GM12865 (cell line): ENCODE data around the gene MYH14.

ENCODE experiments used
- DNase-seq: peaks from one replicate; pipeline ENCODE4 v3.0.0; 2010; ENCODE audit warnings: low read depth
- H3K4me3 ChIP-seq: 2 replicates; pipeline ENCODE4 v1.5.1; 2011; ENCODE audit warnings: mild to moderate bottlenecking, low read depth, low read length, control low read depth
- TF ChIP-seq, protein P1 (sequence below): IDR thresholded peaks from 2 replicates; pipeline ENCODE4 v1.5.1; 2011; ENCODE audit warnings: low read length, control low read depth, low read depth, inconsistent platforms; ENCODE audit not compliant: insufficient read depth; ENCODE audit errors: missing control alignments

Gene MYH14

DNA sequence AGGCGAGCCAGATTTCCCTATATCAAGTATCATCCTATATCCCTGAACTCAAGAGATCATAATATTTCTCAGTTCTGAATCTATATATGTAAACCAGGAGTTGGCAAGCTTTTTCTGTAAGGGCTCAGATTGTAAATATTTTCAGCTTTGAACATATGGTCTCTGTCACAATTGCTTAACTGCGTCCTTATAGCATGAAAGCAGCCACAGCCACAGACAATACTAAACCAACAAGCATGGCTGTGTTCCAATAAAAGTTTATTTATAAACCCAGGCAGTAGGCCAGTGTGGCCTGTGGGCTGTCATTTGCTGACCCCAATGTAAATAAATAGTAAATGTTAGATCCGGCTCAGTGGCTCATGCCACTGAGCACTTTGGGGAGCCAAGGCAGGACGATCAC lies 12.2 kb upstream of the MYH14 start:
- TF ChIP-seq, protein P1, sequence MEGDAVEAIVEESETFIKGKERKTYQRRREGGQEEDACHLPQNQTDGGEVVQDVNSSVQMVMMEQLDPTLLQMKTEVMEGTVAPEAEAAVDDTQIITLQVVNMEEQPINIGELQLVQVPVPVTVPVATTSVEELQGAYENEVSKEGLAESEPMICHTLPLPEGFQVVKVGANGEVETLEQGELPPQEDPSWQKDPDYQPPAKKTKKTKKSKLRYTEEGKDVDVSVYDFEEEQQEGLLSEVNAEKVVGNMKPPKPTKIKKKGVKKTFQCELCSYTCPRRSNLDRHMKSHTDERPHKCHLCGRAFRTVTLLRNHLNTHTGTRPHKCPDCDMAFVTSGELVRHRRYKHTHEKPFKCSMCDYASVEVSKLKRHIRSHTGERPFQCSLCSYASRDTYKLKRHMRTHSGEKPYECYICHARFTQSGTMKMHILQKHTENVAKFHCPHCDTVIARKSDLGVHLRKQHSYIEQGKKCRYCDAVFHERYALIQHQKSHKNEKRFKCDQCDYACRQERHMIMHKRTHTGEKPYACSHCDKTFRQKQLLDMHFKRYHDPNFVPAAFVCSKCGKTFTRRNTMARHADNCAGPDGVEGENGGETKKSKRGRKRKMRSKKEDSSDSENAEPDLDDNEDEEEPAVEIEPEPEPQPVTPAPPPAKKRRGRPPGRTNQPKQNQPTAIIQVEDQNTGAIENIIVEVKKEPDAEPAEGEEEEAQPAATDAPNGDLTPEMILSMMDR: no peak
- no peak for DNase-seq
- no peak overlapping the region for H3K4me3 ChIP-seq

DNA sequence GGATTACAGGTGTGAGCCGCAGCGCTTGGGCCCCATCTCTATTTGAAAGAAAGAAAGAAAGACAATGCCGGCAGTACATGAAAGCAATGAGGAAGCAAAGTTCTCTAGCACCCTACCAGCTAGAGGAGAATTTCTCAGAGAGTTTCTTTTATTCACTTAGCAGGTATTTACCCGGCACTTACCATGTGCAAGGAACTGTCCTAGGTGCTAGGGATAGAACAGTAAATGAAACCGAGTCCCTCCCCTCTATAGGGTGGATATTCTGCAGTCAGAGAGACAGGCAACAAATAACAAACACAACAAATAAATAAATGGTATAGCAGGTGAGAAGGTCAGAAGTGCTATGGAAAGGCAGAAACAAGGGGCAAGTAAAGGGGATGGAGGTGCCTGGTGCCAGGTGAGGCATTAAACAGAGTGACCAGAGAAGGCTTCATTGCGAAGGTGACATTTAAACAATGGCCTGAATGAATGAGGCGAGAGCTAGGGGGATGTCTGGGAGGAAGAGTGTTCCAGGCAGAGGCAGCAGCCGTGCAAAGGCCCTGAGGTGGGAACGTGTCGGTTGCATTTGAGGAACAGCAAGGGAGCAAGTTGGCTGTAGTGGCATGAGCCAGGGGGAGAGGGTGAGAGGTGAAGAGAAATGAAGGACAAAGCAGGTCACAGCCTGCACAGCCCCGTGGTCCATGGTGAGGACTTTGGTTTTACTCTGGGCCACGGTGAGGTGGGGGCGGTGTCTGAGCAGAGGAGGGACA lies 10.8 kb upstream of the MYH14 start:
- TF ChIP-seq, protein P1: no peak
- H3K4me3 ChIP-seq: no peak overlapping the region

DNA sequence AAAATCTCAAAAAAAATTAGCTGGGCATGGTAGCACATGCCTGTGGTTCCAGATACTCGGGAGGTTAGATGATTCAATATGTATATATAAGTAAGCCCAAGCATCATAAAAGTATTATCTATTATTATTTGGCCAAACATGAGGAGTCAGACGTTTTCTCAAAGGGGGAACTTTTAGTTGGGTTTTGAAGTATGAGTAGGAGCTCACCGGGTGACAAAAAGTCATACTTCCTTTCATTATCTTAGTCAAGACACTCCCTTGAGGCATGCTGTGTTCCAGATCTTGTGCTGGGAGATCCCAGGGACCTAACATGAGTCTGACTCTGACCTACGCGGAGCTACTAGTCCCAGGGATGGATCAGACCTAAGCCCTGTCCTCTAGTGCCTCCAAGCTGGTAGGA lies 8.2 kb upstream of the MYH14 start:
- DNase-seq: no peak
- TF ChIP-seq, protein P1: no peak

More for the DNA sequence above, 10.8 kb upstream of the MYH14 start:
- no peak for DNase-seq

DNA sequence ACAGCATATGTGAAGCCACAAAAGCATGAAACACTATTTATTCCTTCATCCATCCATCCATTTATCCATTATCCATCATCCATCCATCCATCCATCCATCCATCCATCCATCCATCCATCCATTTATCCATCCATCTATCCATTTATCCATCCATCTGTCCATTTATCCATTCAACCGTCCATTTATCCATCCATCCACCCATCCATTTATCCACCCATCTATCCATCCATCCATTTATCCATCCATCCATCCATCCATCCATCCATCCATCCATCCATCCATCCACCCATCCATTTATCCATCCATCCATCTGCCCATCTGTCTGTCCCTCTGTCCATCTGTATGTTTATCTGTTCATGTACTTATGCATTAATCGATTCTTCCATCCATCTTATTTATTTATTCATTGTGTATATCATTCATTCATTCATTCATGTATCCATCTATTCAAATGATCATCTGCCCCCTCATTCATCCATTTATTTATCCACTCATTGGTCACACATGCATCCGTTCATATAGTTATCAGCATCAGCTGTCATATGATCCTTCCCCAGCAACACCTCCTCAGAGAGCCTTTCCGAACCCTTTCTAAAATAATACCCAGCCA lies 7.0 kb upstream of the MYH14 start:
- TF ChIP-seq, protein P1: no peak
- DNase-seq: no peak
- no peak overlapping the region for H3K4me3 ChIP-seq

More for the DNA sequence above, 8.2 kb upstream of the MYH14 start:
- no peak overlapping the region for H3K4me3 ChIP-seq

DNA sequence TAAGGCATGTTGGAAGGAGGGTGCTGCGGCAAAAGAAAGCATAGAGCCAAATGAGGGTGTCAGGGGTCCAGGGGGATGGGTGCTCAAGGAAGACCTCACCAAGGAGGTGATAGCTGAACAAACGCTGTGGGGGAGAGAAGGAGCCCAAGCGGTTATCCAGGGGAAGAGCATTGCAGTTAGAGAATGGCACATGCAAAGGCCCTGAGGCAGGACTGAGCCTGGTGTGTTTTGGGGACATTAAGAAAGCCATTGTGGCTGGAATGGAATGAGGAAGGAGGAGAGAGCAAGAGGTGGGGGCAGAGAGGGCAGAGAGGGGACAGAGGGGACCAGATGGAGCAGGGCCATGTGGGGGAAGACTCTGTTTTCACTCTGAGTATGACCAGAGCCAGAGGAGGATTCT lies 6.1 kb upstream of the MYH14 start:
- TF ChIP-seq, protein P1: no peak
- H3K4me3 ChIP-seq: no peak overlapping the region
- DNase-seq: no peak

DNA sequence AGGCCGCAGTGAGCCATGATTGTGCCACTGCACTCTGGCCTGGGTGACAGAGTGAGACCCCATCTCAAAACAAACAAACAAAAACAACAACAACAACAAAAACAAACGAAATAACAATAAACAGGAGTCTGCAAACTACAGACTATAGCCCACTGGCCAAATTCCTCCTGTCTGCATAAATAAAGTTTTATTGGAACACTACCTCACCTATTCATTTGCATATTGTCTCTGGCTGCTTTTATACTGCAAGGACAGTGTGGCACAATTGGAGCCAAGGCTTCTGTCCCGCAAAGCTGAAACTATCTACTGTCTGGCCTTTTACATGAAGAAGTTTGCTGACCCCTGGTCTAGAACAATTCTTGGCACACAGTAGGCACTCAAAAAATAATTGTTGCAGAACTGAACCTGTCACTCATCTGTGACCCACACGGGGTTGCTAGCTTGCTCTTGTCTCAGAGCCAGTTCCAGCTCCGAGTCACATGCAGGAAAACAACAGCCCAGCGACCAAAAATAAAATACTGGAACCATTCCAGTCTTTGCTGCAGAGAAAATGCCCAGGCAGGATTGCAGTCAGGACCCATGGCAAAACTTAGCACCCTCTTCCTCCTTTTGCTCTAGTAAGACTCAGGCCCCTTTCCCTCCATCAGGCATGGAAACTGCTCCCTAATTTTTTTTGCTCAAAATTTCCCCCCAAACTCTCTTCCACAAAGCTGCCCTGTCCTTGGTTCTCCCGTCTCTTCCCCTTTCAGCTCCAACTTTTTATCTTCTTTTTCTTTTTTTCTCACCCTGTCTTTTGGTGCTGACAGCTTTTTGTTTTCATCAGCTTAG lies 4.8 kb upstream of the MYH14 start:
- no peak overlapping the region for H3K4me3 ChIP-seq
- TF ChIP-seq, protein P1: no peak
- no peak for DNase-seq
